Stimulated activated CD4-positive, alpha-beta T cell treated with anti-CD3 and anti-CD28 coated beads, Interleukin-4, amount 100 ng/mL, for 48 hours (primary cell): ENCODE results near the gene CSH2.
A peak's percentile ranks its signal among the peaks of the same experiment; 100 is the strongest.
"Not testable (repeated sequence)": the region's sequence is repeated elsewhere in the genome, so short reads cannot be mapped to it uniquely, and the experiment has no call there.

ENCODE experiments used
- DNase-seq, 2 donors: peaks; one replicate each; pipeline ENCODE4 v3.0.0-alpha.2; 2020; ENCODE audit warnings: low read depth in 2 of 2

Gene CSH2

DNA sequence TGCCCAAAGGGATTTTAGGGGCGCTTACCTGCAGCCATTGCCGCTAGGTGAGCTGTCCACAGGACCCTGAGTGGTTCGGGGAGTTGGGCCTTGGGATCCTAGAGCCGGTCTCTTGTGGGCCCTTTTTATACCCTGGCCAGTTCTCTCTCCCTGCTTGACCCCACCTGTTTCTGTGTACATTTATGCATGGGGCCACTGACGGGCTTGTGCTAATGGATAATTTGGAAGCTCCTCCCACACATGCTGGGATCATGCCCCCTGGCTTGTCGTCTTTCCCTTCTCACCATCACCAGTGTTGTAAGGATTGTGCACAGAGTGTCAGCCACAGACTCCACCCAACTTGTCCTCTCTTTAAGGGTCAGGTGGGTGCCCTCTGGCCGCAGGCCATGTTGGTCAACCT is at the start of gene CSH2:
Gene CSH2 (minus strand): TSS at position 101 of the 400 bp plus-strand sequence. CDS start 63 bp downstream, at position 38.
- DNase-seq, result not testable (repeated sequence)

DNA sequence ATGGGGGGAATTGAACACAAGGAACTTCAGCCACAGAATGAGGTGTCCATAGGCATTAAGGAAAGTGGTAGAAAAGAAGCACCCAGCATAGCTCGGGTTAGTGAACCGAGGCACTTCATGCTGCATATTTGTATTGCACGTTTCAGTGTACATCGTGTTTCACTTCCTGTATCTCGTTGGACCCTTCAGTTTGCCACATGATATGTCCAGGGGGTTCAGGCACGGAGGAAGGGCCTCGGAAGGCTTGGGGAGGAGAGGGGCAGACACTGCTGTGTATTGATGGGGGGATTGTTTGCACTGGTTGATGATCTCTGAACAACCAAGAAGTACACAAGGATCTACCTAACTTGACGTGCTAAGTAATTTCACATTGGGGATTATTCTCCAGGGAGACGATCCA is 48.9 kb upstream of the CSH2 start:
- DNase-seq, result not testable (repeated sequence)

DNA sequence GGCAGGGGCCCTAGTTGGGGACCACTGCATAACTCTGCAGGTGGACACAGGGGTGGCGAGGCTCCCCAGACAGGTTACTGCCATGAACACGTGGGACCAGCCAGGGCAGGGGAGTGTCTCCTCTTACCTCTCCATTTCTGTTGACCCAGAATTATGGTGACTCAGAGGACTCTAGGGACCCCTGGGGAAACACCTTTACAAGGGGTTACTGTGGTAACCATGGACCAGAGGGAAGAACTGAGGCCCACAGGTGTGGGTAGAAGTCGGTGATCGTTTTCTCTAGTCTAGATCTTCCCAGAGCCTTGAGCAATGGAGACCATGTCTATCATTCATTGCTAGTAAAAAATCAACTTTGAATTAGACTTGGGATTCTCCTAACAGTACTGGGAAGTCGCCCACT is 47.3 kb upstream of the CSH2 start:
- not testable (repeated sequence) for DNase-seq

DNA sequence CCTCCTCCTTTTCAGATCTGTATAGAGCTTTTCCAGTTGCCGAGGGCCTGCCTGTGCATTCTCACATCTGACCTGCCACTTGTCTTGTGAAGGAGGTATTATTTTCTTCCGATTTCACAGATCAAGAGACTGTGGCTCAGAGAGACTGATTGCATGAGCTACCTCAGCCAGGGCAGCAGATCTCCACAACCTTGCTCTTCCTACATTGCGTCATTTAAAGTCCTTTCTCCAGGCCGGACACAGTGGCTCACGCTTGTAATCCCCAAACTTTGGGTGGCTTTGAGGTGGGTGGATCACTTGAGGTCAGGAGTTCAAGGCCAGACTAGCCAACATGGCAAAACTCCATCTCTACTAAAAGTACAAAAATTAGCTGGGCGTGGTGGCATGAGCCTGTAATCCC is 46.6 kb upstream of the CSH2 start:
- DNase-seq, result not testable (repeated sequence)

DNA sequence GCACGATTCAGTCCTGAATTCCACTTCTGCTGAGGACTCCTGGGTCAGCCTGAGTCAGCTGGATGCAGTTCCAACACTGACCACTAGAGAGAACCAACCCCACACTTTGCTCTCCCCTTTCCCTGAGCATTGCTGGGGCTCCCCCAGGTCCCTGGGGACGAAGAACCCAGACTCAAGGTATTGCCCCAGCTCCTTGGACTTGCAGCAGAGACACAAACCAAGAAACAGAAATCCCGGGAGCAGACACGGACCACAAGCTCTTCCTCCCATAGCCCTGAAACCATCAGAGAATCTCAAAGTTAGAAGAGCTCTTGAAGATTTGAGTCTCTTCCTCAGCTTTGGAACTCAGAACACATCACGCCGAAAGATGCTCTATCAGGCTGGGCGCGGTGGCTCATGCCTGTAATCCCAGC is 45.8 kb upstream of the CSH2 start:
- peak; percentile 62 to 68 for DNase-seq

DNA sequence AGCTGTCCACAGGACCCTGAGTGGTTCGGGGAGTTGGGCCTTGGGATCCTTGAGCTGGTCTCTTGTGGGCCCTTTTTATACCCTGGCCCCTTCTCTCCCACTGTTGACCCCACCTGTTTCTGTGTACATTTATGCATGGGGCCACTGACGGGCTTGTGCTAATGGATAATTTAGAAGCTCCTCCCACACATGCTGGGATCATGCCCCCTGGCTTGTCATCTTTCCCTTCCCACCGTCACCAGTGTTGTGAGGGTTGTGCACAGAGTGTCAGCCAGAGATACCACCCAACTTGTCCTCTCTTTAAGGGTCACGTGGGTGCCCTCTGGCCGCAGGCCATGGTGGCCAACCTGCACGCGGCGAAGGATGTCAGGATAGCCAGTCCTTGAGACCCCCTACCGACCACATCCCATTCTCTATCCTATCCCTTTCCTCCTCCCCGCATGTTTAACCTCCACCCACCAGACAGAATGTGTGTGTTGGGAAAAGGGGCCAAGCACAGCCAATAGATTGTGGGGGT is 45.4 kb upstream of the CSH2 start, which contains the start of gene GH1:
Gene GH1 (minus strand): TSS at position 51 of the 517 bp plus-strand sequence. CDS start 63 bp downstream, outside the sequence.
- DNase-seq, result not testable (repeated sequence)

DNA sequence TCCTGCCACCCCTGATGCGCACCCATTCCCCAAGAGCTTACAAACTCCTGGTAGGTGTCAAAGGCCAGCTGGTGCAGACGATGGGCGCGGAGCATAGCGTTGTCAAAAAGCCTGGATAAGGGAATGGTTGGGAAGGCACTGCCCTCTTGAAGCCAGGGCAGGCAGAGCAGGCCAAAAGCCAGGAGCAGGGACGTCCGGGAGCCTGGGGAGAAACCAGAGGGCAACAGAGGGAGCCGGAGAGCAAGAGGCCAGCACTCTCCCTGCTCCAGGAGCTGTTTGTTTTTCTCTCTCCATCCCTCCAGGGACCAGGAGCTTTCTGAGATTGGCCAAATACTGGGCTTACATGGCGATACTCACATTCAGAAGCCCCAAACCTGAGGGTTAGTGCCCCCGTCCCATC is 44.8 kb upstream of the CSH2 start:
- no peak for DNase-seq

DNA sequence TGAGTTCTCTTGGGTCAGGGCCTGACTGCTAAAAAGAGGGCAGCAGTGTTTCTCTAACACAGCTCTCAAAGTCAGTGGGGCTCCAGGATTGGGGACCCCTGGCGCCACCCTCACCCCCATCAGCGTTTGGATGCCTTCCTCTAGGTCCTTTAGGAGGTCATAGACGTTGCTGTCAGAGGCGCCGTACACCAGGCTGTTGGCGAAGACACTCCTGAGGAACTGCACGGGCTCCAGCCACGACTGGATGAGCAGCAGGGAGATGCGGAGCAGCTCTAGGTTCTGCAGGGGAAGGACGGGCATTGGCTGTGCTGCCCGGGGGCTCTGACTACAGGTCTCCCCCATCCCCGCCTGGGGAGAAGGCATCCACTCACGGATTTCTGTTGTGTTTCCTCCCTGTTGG is 44.2 kb upstream of the CSH2 start:
- DNase-seq, result no peak

DNA sequence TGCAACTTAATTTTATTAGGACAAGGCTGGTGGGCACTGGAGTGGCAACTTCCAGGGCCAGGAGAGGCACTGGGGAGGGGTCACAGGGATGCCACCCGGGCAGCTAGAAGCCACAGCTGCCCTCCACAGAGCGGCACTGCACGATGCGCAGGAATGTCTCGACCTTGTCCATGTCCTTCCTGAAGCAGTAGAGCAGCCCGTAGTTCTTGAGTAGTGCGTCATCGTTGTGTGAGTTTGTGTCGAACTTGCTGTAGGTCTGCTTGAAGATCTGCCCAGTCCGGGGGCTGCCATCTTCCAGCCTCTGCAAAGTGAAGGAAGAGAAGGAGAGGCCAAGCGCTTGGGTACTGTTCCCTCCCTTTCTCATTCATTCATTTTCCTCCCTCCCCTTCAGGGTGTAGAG is 43.7 kb upstream of the CSH2 start:
- not testable (repeated sequence) for DNase-seq

DNA sequence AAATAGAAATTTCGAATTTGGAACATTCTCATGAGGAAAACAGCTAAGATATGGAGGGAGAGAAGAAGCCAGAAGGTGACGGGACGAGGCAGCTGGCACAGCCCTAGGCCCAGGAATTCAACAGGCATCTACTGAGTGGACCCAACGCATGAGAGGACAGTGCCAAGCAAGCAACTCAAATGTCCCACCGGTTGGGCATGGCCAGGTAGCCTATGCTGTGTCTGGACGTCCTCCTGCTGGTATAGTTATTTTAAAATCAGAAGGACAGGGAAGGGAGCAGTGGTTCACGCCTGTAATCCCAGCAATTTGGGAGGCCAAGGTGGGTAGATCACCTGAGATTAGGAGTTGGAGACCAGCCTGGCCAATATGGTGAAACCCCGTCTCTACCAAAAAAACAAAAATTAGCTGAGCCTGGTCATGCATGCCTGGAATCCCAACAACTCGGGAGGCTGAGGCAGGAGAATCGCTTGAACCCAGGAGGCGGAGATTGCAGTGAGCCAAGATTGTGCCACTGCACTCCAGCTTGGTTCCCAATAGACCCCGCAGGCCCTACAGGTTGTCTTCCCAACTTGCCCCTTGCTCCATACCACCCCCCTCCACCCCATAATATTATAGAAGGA is 43.2 kb upstream of the CSH2 start:
- DNase-seq, result no peak

DNA sequence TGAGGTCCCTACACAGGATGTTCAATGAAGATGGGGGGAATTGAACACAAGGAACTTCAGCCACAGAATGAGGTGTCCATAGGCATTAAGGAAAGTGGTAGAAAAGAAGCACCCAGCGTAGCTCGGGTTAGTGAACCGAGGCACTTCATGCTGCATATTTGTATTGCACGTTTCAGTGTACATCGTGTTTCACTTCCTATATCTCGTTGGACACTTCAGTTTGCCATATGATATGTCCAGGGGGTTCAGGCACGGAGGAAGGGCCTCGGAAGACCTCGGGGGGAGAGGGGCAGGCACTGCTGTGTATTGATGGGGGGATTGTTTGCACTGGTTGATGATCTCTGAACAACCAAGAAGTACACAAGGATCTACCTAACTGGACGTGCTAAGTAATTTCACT is 42.3 kb upstream of the CSH2 start:
- not testable (repeated sequence) for DNase-seq

DNA sequence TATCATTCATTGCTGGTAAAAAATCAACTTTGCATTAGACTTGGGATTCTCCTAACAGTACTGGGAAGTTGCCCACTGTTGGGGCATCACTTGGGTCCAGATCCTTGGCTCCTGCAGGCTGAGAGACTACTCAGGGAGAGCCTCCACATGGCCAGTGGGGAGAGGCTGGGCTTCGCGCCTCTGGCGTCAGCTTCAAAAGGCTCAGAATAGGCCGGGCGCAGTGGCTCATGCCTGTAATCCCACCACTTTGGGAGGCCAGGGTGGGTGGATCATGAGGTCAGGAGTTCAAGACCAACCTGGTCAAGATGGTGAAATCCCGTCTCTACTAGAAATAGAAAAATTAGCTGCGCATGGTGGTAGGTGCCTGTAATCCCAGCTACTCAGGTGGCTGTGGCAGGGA is 41.0 kb upstream of the CSH2 start:
- DNase-seq, result no peak

DNA sequence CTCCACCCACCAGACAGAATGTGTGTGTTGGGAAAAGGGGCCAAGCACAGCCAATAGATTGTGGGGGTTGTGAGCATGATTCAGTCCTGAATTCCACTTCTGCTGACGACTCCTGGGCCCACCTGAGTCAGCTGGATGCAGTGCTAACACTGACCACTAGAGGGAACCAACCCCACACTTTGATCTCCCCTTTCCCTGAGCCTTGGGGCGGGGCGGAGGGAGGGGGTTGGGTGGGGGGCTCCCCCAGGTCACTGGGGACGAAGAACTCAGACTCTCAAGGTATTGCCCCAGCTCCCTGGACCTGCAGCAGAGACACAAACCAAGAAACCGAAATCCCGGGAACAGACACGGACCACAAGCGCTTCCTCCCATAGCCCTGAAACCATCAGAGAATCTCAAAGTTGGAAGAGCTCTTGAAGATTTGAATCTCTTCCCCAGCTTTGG is 38.2 kb upstream of the CSH2 start:
- peak; percentile 49 to 63 for DNase-seq

DNA sequence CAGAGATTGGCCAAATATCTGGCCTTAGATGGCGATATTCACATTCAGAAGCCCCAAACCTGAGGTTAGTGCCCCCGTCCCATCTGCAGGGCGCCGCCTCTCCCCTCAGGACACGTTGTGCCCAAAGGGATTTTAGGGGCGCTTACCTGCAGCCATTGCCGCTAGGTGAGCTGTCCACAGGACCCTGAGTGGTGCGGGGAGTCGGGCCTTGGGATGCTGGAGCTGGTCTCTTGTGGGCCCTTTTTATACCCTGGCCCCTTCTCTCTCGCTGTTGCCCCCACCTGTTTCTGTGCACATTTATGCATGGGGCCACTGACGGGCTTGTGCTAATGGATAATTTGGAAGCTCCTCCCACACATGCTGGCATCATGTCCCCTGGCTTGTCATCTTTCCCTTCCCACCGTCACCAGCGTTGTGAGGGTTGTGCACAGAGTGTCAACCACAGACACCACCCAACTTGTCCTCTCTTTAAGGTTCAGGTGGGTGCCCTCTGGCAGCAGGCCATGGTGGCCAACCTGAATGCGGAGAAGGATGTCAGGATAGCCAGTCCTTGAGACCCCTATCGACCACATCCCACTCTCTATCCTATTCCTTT is 37.7 kb upstream of the CSH2 start, which contains the start of gene CSHL1:
Gene CSHL1 (minus strand): TSS at position 218 of the 595 bp plus-strand sequence. CDS start 62 bp downstream, at position 156.
- DNase-seq, result no peak

DNA sequence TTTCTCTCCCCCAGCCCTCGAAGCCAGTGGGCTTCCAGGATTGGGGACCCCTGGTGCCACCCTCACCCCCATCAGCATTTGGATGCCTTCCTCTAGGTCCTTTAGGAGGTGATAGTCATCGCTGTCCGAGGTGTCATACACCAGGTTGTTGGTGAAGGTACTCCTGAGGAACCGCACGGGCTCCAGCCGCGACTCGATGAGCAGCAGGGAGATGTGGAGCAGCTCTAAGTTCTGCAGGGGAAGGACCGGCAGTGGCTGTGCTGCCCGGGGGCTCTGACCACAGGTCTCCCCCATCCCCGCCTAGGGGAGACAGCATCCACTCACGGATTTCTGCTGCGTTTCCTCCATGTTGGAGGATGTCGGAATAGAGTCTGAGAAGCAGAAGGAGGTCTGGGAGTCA is 36.6 kb upstream of the CSH2 start:
- DNase-seq, result no peak

DNA sequence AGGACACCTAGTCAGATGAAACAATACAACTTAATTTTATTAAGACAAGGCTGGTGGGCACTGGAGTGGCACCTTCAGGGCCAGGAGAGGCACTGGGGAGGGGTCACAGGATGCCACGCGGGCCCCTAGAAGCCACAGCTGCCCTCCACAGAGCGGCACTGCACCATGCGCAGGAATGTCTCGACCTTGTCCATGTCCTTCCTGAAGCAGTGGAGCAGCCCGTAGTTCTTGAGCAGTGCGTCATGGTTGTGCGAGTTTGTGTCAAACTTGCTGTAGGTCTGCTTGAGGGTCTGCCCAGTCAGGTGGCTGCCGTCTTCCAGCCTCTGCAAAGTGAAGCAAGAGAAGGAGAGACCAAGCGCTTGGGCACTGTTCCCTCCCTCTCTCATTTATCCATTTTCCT is 36.1 kb upstream of the CSH2 start:
- not testable (repeated sequence) for DNase-seq

DNA sequence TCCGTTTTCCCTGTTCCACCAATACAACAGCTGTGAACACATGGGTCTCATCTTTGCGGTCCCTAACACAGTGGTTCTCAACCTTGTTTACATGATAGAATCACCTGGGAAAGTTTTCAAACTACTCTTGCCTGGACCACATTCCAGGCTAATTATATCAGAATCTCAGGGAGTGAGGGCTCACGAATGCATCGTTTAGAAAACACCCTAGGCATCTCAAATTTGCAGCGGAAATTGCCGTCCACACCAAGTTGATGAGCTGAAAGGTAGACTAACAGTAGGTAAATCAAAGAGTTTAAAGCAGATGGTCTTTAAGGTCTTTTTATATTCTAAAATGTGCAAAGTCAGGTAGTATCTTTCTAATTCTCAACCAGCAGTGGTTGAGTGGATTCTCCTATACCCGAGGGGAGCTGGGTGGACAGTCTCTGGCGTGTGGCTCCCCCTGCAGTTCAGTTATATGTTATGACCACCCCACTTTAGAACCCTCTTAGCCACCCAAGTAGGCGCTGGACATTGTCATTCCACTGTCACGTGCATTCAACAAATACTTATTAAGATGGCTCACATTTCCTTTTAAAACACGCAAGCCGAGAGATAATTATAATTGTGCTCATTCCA is 33.8 kb upstream of the CSH2 start:
- DNase-seq, result not testable (repeated sequence)

DNA sequence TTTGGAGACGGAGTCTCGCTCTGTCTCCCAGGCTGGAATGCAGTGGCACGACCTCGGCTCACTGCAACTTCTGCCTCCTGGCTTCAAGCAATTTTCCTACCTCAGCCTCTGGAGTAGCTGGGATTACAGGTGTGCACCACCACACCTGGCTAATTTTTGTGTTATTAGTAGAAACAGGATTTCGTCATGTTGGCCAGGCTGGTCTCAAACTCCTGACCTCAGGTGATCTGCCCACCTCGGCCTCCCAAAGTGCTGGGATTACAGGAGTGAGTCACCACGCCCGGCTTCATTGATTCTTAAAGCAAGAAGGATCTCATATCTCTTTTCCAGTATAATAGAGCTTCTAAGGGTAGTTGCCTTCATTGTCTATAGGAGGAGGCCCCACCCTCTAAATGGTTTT is 31.3 kb upstream of the CSH2 start:
- DNase-seq, result not testable (repeated sequence)

DNA sequence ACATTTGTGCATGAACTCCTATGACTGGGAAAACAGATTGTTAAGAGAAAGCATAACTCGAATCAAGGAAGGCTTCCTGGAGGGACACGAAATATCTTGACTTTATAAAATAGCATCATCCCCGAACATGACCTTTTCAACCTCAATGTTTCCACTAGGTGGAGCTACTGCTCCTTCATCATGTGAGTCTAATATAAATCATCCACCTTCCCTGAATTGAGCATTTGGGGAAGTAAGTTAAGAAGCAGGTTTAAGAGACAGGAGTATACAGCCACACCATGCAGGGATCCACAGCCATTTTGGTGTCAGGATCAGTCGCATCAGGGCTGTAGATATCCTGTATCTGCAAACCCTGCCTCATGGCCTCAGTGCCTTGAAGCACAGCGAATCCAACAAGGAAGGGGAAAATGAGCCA is 30.3 kb upstream of the CSH2 start:
- DNase-seq, result not testable (repeated sequence)

DNA sequence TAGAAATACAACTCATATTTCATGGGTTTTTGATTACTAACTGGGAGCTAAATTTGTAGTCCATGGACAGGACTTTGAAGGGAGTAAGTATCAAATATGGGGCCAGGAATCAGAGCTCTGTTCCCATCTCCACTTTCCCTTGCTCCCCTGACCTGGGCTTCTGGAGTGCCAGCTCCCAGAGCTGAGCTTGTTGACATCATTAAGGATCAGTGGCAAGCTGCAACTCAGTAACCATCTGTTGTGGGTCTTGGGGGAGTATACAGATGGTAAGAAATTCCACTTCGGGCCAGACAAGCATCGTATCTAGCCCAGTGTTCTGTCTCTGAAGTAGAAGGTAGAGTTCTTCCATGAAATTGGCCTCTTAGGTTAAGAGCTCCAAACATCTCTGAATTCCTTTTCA is 28.5 kb upstream of the CSH2 start:
- DNase-seq, result not testable (repeated sequence)

DNA sequence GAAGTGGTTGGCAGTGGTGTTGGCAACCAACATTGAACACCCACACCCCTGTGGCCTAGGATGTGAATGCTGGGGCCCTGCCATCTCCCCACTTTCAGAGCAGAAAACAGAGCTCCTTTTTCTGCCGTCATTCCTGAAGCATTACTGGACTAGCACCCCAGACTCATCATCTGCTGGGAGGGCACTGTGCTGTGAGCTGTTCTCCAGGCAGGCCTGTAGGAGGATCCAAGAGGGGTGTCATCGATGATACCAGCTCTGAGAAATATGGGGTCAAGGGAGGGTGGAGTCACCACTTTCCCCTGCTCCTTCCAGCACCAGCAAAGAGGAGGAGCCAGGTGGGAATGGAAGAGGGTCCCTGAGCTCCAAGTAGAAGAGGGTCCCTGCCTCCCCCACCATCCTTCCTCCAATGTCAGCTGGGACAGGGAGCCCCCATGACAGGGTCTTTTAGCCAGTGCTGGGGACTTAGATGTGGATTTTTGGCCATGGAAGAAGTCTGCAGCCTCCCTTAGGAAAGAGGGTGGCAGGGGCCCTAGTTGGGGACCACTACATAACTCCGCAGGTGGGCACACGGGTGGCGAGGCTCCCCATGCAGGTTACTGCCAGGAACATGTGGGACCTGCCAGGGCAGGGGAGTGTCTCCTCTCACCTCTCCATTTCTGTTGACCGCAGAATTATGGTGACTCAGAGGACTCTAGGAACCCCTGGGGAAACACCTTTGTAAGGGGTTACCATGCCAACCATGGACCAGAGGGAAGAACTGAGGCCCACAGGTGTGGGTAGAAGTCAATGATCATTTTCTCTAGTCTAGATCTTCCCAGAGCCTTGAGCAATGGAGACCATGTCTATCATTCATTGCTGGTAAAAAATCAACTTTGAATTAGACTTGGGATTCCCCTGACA is 25.7 kb upstream of the CSH2 start:
- DNase-seq, result peak in 1 of 2 donors; percentile 31
